Stomach (tissue), 9 donors: ENCODE data around the gene KLF5. TPM values are rescaled to one million over a fixed set of nuclear protein-coding genes. Genes with fewer than 3 reads are reported as not detected.

Experiments
- DNase-seq, 2 donors: peaks; one replicate each; pipeline versions ENCODE4 v3.0.0 to v3.0.0-alpha.2; 2013 to 2019
- H3K27ac ChIP-seq, 5 donors: fragments of 200-600 bp in 4 of 5; sonication (generic) in 4 of 5; one replicate each; pipeline ENCODE4 v1.5.1; 2013 to 2019; ENCODE audit warnings: mild to moderate bottlenecking in 1 of 5, moderate library complexity in 1 of 5
- H3K27me3 ChIP-seq, 3 donors: fragments of 200-600 bp; sonication (generic); one replicate each; pipeline ENCODE4 v1.5.1; 2017 to 2019; ENCODE audit warnings: mixed run types in 1 of 3
- H3K36me3 ChIP-seq, 4 donors: fragments of 200-600 bp; sonication (generic); 1 replicate in 3 of 4; 2 replicates in 1 of 4; pipeline ENCODE4 v1.5.1; 2016 to 2019
- H3K4me1 ChIP-seq, 4 donors: fragments of 200-600 bp; sonication (generic); one replicate each; pipeline ENCODE4 v1.5.1; 2016 to 2019
- H3K4me3 ChIP-seq, 4 donors: fragments of 200-600 bp; sonication (generic) in 3 of 4; one replicate each; pipeline ENCODE4 v1.5.1; 2016 to 2019; ENCODE audit warnings: mild to moderate bottlenecking in 1 of 4
- H3K9me3 ChIP-seq, 4 donors: fragments of 200-600 bp; sonication (generic); one replicate each; pipeline ENCODE4 v1.5.1; 2016 to 2019
- EP300 ChIP-seq: sonication (generic); formaldehyde crosslinking; IDR thresholded peaks from one replicate; pipeline ENCODE4 v1.6.1; 2017; ENCODE audit warnings: antibody characterized with exemption
- POLR2A ChIP-seq, 4 donors: fragments of 450-650 bp; IDR thresholded peaks; one replicate each; pipeline ENCODE4 v1.6.1; 2016; ENCODE audit warnings: antibody characterized with exemption in 4 of 4, control low read depth in 2 of 4, mild to moderate bottlenecking in 1 of 4, moderate library complexity in 1 of 4
- POLR2AphosphoS5 ChIP-seq, 3 donors: sonication (generic); formaldehyde crosslinking; IDR thresholded peaks; one replicate each; pipeline ENCODE4 v1.6.1; 2016; ENCODE audit warnings: antibody characterized with exemption in 3 of 3
- WGBS, 5 donors: extraction: QIAGEN DNeasy Blood & Tissue Kit in 3 of 5; methylation state at CpG; one replicate each; pipeline versions ENCODE4 v1.1.5 to v1.1.7; 2013 to 2018; 5-methylcytosine and 5-hydroxymethylcytosine counted together
- intact Hi-C: fragments of 100-400 bp; cut with DNase I; formaldehyde crosslinking; loops from one replicate; pipeline ENCODE4 v1.15.1; 2023; ENCODE audit warnings: low total_unique reads
- polyA plus RNA-seq, 3 donors: library from polyadenylated mRNA; stranded (reverse); fragments of 200-250 nt; gene quantifications; one replicate each; pipeline ENCODE4 v1.2.3, GENCODE V29; 2013
- total RNA-seq, 5 donors: library from RNA; depleted of rRNA; stranded (reverse); fragments of >200 nt; gene quantifications; one replicate each; pipeline versions ENCODE4 v1.1.0 to v1.2.3, GENCODE V29; 2014 to 2016
- TF ChIP-seq, protein P1 (sequence below), 7 experiments: fragments of 450-650 bp in 4 of 7; fragments of 200-600 bp in 3 of 7; sonication (generic) in 3 of 7; IDR thresholded peaks; one replicate each; pipeline ENCODE4 v1.5.1; 2016 to 2019; ENCODE audit warnings: antibody characterized with exemption in 7 of 7, control low read depth in 2 of 7, mild to moderate bottlenecking in 1 of 7
- donor health status: healthy with polysubstance abuse.
- donor health status: Bipolar disorder and iron deficiency.
- donor health status: healthy.

KLF5 gene
- total and polyA plus RNA-seq, 8 donors, result 23.7 to 585 (median 78.1) TPM

DNA sequence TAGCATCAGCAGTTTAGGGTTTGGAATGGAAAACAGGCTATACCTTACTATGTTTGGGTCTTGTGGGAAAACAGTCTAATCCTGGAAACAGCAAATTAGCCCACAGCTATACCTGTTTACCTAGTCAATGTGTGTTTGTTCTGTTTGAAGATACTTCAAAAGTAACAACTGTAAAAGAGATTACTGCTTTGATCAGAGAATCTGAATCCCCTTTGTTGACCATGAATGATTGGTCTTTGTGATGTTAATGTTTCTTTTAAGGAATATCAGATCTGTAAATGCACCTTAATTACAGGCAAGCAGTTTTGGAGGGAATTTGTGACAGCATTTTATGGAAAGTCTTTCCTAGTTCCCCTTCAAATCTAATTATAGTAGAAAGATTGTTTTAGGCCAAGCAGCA lies 20.7 kb upstream of the KLF5 start:
- no peaks in the 10 kb centered on the region for H3K27me3 ChIP-seq
- no peaks in the 10 kb centered on the region for H3K9me3 ChIP-seq
- H3K36me3 ChIP-seq, result no peaks in the 10 kb centered on the region
- no peak overlapping the region for H3K4me3 ChIP-seq
- intact Hi-C loops, result no loop called here
- no peak for DNase-seq
- TF ChIP-seq EP300 (no peak), POLR2A (IDR thresholded peaks at IDR 0.05) (no peak), POLR2AphosphoS5 (IDR thresholded peaks at IDR 0.05) (no peak)
- TF ChIP-seq, protein P1, sequence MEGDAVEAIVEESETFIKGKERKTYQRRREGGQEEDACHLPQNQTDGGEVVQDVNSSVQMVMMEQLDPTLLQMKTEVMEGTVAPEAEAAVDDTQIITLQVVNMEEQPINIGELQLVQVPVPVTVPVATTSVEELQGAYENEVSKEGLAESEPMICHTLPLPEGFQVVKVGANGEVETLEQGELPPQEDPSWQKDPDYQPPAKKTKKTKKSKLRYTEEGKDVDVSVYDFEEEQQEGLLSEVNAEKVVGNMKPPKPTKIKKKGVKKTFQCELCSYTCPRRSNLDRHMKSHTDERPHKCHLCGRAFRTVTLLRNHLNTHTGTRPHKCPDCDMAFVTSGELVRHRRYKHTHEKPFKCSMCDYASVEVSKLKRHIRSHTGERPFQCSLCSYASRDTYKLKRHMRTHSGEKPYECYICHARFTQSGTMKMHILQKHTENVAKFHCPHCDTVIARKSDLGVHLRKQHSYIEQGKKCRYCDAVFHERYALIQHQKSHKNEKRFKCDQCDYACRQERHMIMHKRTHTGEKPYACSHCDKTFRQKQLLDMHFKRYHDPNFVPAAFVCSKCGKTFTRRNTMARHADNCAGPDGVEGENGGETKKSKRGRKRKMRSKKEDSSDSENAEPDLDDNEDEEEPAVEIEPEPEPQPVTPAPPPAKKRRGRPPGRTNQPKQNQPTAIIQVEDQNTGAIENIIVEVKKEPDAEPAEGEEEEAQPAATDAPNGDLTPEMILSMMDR (IDR thresholded peaks at IDR 0.05), result no peak
- H3K4me1 ChIP-seq, result peaks cover 0 to 23% (median 6%) of the 10 kb centered on the region in 4 donors
- no peak overlapping the region for H3K27ac ChIP-seq

DNA sequence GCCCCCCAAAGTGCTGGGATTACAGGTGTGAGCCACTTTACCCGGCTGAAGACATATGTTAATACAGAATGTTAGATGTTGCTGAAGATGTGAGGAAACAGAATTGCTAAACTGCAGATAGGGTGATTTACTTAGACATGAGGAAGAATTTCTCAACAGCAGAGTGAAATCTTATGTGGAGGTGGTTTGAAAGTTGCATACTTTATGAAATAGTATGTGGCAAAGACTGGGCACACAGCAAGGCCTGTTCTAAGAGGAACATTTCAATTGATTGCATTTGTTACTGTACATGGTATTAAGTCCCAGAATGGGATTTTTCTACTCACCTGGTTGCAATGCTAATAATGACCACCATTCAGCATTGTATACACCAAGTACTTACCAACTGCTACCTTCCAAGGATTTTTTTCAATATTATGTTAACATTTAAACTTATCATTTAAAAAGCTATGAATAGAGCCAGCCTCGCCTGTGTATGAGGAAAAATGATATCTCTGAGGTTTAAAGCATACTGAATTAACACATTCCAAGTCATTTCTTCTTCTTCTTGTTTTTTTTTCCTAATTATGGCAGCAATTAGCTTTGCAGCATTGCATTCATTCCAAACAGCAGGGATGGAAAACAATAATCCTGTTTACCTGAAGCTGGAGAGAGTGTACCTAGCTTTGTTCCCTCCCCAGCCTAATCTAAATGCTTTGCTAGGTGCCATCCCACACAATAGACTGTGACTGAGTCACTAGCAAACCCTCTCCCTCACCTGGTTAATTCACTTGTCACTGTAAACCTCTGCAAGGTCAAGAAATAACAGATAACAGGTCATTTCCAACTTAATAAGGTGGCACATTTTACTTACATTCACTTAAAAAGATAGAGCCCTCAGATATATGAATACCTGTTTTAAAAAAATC lies 19.4 kb upstream of the KLF5 start:
- Histone ChIP-seq H3K27ac (no peak overlapping the region), H3K4me1 (peaks cover 0 to 23% (median 6%) of the 10 kb centered on the region in 4 donors), H3K36me3 (no peaks in the 10 kb centered on the region), H3K27me3 (no peaks in the 10 kb centered on the region), H3K4me3 (no peak overlapping the region), H3K9me3 (no peaks in the 10 kb centered on the region)
- DNase-seq, result no peak
- TF ChIP-seq EP300 (no peak), POLR2A (IDR thresholded peaks at IDR 0.05) (no peak), POLR2AphosphoS5 (IDR thresholded peaks at IDR 0.05) (no peak)
- TF ChIP-seq, protein P1 (IDR thresholded peaks at IDR 0.05), result no peak
- WGBS, 5 donors, result 52 to 73% (median 69%) methylated on average over 2 of the region's 2 CpGs
- intact Hi-C loops, result no loop called here

DNA sequence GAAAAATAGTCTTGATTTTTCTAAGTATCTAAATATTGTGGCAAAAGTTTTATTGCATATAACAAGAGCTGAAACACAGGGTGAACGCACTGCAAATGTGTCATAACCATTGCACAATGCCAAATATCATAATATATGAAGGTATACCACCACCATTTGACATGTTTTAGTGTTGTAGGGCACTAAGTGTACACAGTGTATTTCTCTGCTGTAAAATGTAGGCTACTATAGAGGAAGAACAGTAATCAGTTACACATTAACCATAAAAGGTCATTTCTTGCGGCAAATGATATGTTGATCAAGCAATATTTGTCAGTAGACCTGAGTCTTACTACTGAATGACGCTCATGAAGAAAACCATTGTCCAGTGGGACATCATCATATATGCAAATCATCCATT lies 18.3 kb upstream of the KLF5 start:
- H3K4me3 ChIP-seq, result no peak overlapping the region
- TF ChIP-seq POLR2A (IDR thresholded peaks at IDR 0.05), result no peak
- TF ChIP-seq EP300, result no peak
- TF ChIP-seq POLR2AphosphoS5 (IDR thresholded peaks at IDR 0.05), result no peak
- TF ChIP-seq, protein P1 (IDR thresholded peaks at IDR 0.05), result no peak
- peak overlapping the region in 1 of 5 donors; percentile 56 for H3K27ac ChIP-seq
- intact Hi-C loops, result no loop called here
- DNase-seq, result peak in 1 of 2 donors; percentile 53
- H3K9me3 ChIP-seq, result no peaks in the 10 kb centered on the region
- H3K4me1 ChIP-seq, result peaks cover 0 to 23% (median 6%) of the 10 kb centered on the region in 4 donors
- no peaks in the 10 kb centered on the region for H3K36me3 ChIP-seq
- H3K27me3 ChIP-seq, result no peaks in the 10 kb centered on the region
- 34 to 61% (median 46%) methylated on average over 3 of the region's 3 CpGs for WGBS, 5 donors

DNA sequence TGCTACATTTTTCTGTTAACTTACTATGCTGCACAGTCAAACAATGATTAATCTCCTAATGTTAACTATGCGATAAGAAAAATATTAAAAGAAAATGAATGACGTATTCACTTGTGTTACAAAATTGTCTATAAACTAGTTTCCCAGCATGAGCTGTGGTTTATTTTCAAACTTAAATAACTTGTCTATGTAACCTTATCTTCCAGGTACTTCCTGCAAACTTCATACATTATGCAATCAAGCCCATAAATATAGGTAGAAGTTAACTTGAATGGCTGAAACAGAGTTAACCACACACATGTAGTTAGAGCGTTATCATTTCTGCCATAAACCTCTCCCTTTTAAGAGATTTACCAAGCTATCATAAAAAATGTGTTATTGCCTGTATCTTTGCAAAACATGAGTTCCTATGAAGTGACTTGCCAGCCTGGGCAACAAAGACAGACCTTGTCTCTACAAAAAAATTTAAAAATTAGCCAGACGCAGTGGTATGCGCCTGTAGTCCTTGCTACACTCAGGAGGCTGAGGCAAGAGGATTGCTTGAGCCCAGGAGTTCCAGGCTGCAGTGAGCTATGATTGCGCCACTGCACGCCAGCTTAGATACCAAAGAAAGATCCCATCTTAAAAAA lies 17.7 kb upstream of the KLF5 start:
- intact Hi-C loops, result no loop called here
- H3K4me3 ChIP-seq, result no peak overlapping the region
- peak in 1 of 2 donors; percentile 54 for DNase-seq
- TF ChIP-seq POLR2AphosphoS5 (IDR thresholded peaks at IDR 0.05), result no peak
- TF ChIP-seq EP300, result no peak
- TF ChIP-seq, protein P1 (IDR thresholded peaks at IDR 0.05), result no peak
- TF ChIP-seq POLR2A (IDR thresholded peaks at IDR 0.05), result no peak
- H3K36me3 ChIP-seq, result no peaks in the 10 kb centered on the region
- H3K4me1 ChIP-seq, result peaks cover 0 to 23% (median 6%) of the 10 kb centered on the region in 4 donors
- H3K9me3 ChIP-seq, result no peaks in the 10 kb centered on the region
- no peaks in the 10 kb centered on the region for H3K27me3 ChIP-seq
- WGBS, 5 donors, result 59 to 69% (median 62%) methylated on average over 7 of the region's 7 CpGs
- H3K27ac ChIP-seq, result peak overlapping the region in 1 of 5 donors; percentile 56
